ENCODE measurements around the gene CBLB. TPM values are rescaled to one million over a fixed set of nuclear protein-coding genes. Genes with fewer than 3 reads are reported as not detected.

CBLB gene
- total RNA-seq, 2 donors from 2014 or later, result 20.2 to 34.5 TPM

DNA sequence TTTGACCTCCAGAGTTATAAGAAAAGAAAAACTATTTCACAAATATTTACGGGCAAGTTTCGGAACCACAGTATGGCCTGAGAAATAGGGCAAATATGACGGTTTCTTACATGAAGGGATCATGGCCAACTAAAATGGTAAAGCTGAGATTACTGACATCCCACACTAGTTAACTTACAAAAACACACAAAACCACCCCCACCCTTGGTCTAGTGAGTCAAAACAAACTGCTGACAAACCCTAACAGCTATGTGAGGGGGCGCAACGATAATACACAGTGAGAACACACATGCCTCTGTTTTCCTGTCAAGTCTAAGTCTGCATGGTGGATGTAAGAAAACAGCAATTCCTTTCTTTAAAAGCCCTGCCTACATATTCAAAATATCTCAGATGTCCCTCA is 32.3 kb downstream of the CBLB start:
- H3K27me3 ChIP-seq, result no peaks in the 10 kb centered on the region
- H3K9ac ChIP-seq (ENCODE audit: low read depth in 2 of 2, low read length in 2 of 2), result no peak overlapping the region
- intact Hi-C loops (cut with DNase I), result no loop called here
- no peak for DNase-seq
- no peaks in the 10 kb centered on the region for H3K4me1 ChIP-seq
- H3K27ac ChIP-seq, result no peak overlapping the region
- no peaks in the 10 kb centered on the region for H3K36me3 ChIP-seq
- no peaks in the 10 kb centered on the region for H3K9me3 ChIP-seq
- TF ChIP-seq, protein P1, sequence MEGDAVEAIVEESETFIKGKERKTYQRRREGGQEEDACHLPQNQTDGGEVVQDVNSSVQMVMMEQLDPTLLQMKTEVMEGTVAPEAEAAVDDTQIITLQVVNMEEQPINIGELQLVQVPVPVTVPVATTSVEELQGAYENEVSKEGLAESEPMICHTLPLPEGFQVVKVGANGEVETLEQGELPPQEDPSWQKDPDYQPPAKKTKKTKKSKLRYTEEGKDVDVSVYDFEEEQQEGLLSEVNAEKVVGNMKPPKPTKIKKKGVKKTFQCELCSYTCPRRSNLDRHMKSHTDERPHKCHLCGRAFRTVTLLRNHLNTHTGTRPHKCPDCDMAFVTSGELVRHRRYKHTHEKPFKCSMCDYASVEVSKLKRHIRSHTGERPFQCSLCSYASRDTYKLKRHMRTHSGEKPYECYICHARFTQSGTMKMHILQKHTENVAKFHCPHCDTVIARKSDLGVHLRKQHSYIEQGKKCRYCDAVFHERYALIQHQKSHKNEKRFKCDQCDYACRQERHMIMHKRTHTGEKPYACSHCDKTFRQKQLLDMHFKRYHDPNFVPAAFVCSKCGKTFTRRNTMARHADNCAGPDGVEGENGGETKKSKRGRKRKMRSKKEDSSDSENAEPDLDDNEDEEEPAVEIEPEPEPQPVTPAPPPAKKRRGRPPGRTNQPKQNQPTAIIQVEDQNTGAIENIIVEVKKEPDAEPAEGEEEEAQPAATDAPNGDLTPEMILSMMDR (IDR thresholded peaks at IDR 0.05), result no peak
- H3K4me3 ChIP-seq, result no peak overlapping the region

- no peak for DNase-seq
- intact Hi-C loops (cut with DNase I), result no loop called here
- no peak overlapping the region for H3K9ac ChIP-seq (ENCODE audit: low read depth in 2 of 2, low read length in 2 of 2)
- H3K27ac ChIP-seq, result no peak overlapping the region
- no peaks in the 10 kb centered on the region for H3K36me3 ChIP-seq
- no peaks in the 10 kb centered on the region for H3K4me1 ChIP-seq
- no peaks in the 10 kb centered on the region for H3K27me3 ChIP-seq
- H3K9me3 ChIP-seq, result no peaks in the 10 kb centered on the region
- no peak overlapping the region for H3K4me3 ChIP-seq
- TF ChIP-seq, protein P1 (IDR thresholded peaks at IDR 0.05), result no peak
These were observed 33.2 kb downstream of the CBLB start for GRCh38 chr3:105835606-105836005.

DNA sequence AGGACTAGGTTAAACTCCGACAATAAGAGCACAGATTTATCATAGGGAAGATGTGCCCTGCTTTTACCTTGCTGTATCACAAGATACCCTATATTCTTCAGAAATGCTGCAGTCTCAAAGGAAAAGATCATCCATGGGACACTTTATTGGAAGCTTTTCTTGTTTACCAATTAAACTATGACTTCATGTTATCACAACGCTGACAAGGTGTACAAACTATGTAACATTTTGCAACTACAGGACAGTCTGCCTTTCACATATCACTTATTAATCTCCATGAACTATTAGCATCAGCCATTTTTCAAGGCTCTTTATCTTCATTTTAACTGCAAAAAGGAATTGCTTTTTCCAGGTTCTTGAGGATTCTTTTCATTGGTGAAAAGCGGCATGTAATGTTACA is 34.0 kb downstream of the CBLB start:
- no peak overlapping the region for H3K27ac ChIP-seq

DNA sequence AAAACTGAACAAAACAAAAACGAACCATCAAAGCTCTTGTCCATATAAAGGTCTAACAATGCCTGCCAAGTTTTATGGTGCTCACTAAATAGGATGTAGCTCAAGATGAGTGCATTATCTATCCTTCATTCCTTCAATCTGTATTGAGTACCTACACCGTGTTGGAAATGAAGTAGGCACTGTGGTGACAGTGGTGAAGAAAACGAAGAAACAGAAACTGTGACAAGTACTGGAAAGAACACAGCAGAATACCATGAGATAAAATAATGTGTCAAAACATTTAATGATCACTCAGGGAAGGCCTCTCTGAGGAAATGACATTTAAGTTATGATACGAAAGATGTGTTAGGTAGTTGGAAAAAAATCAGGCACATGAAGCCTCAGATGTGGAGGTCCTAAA is 36.2 kb downstream of the CBLB start:
- H3K36me3 ChIP-seq, result no peaks in the 10 kb centered on the region
- no peak overlapping the region for H3K27ac ChIP-seq
- intact Hi-C loops (cut with DNase I), result no loop called here
- TF ChIP-seq, protein P1 (IDR thresholded peaks at IDR 0.05), result no peak
- H3K4me3 ChIP-seq, result no peak overlapping the region
- no peak overlapping the region for H3K9ac ChIP-seq (ENCODE audit: low read depth in 2 of 2, low read length in 2 of 2)
- H3K4me1 ChIP-seq, result no peaks in the 10 kb centered on the region
- no peaks in the 10 kb centered on the region for H3K9me3 ChIP-seq
- H3K27me3 ChIP-seq, result no peaks in the 10 kb centered on the region
- no peak for DNase-seq

More for the DNA sequence above, 34.0 kb downstream of the CBLB start:
- no peaks in the 10 kb centered on the region for H3K36me3 ChIP-seq
- TF ChIP-seq, protein P1 (IDR thresholded peaks at IDR 0.05), result no peak
- H3K9ac ChIP-seq (ENCODE audit: low read depth in 2 of 2, low read length in 2 of 2), result no peak overlapping the region
- no peaks in the 10 kb centered on the region for H3K27me3 ChIP-seq
- no peak for DNase-seq
- H3K4me3 ChIP-seq, result no peak overlapping the region
- no peaks in the 10 kb centered on the region for H3K4me1 ChIP-seq
- no peaks in the 10 kb centered on the region for H3K9me3 ChIP-seq
- intact Hi-C loops (cut with DNase I), result no loop called here

GRCh38 chr3:105830836-105831235 is 38.0 kb downstream of the CBLB start:
- Histone ChIP-seq H3K27ac (no peak overlapping the region), H3K36me3 (no peaks in the 10 kb centered on the region), H3K9ac (ENCODE audit: low read depth in 2 of 2, low read length in 2 of 2) (no peak overlapping the region), H3K9me3 (no peaks in the 10 kb centered on the region), H3K4me1 (no peaks in the 10 kb centered on the region), H3K27me3 (no peaks in the 10 kb centered on the region), H3K4me3 (no peak overlapping the region)
- DNase-seq, result no peak
- TF ChIP-seq, protein P1 (IDR thresholded peaks at IDR 0.05), result no peak
- intact Hi-C loops (cut with DNase I), result no loop called here

Measured in colonic mucosa (tissue), 4 donors.